Omental fat pad (tissue), 4 donors: ENCODE results near the gene ASB3. TPM values are rescaled to one million over a fixed set of nuclear protein-coding genes. Genes with fewer than 3 reads are reported as not detected.
"Not testable (repeated sequence)": the region's sequence is repeated elsewhere in the genome, so short reads cannot be mapped to it uniquely, and the experiment has no call there.

Source experiments
- ATAC-seq: fragments of 150-250 bp; one replicate; pipeline ENCODE4 v1.9.1; 2016; ENCODE audit warnings: mild to moderate bottlenecking, moderate library complexity; ENCODE audit not compliant: low FRiP score
- DNase-seq: peaks from one replicate; pipeline ENCODE4 v3.0.0-alpha.2; 2019; ENCODE audit warnings: low spot score
- total RNA-seq, 4 donors: library from RNA; depleted of rRNA; stranded (reverse); fragments of >200 nt; gene quantifications; one replicate each; pipeline ENCODE4 v1.1.0, GENCODE V29; 2016
- TF ChIP-seq, protein P1 (sequence below), 3 donors: fragments of 450-650 bp; IDR thresholded peaks; one replicate each; pipeline ENCODE4 v1.5.1; 2016 to 2017; ENCODE audit warnings: antibody characterized with exemption in 3 of 3, mild to moderate bottlenecking in 3 of 3, moderate library complexity in 2 of 3

The ASB3 gene
- total RNA-seq, 4 donors from 2014 or later: 7.0 to 24.9 (median 12.0) TPM

DNA sequence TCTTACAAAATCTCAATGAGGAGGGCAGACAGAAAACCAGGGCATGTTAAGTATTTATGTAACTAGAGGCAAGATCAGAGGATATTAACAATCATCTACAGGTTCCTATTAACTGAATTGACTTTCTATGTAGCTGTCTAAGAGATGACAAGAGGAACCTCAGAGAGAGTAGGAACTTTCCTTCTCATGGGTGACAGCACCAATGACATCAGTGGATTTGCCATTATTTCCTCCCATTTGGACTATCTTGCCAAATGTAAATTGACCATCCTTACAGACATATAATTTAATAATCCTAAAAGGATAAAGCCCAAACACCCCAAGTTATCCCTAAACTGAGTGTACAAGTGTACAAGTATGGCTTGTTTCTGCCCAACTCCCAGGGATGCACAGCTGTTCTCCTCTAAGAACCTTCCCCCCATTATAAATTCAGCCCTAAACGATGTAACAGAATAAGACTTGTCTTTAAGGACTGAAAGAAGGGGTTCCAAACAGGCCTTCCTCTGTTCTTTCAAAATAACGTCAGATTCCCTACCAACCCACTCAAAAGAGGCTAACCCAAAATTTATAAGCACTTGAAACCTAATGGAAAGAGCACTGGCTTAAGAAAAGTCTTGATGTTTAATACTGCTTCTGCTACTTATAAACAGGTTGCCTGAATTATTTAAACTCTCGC, 92.5 kb downstream of the ASB3 start:
- no peak for DNase-seq
- TF ChIP-seq, protein P1, sequence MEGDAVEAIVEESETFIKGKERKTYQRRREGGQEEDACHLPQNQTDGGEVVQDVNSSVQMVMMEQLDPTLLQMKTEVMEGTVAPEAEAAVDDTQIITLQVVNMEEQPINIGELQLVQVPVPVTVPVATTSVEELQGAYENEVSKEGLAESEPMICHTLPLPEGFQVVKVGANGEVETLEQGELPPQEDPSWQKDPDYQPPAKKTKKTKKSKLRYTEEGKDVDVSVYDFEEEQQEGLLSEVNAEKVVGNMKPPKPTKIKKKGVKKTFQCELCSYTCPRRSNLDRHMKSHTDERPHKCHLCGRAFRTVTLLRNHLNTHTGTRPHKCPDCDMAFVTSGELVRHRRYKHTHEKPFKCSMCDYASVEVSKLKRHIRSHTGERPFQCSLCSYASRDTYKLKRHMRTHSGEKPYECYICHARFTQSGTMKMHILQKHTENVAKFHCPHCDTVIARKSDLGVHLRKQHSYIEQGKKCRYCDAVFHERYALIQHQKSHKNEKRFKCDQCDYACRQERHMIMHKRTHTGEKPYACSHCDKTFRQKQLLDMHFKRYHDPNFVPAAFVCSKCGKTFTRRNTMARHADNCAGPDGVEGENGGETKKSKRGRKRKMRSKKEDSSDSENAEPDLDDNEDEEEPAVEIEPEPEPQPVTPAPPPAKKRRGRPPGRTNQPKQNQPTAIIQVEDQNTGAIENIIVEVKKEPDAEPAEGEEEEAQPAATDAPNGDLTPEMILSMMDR (IDR thresholded peaks at IDR 0.05): no peak
- no peak for ATAC-seq

DNA sequence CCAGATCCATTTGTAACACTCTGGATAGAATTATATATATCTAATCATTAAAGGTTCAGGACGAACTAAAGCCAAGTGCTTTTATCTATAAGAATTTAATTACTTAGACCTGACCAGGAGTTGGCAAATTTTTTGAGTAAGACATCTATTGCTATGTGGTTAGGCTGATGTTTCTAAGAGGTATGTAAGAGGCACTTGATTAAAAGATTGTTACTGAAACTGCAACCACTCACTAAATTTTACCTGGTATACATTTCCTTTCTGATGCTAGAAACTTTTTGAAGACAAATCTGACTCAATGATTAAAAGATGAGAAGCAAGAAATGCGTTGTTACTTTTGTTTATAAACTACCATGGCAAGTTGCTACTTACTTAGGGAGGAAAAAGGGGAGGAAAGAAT, 95.9 kb downstream of the ASB3 start:
- TF ChIP-seq, protein P1 (IDR thresholded peaks at IDR 0.05): no peak
- DNase-seq (no peak), ATAC-seq (no peak)

DNA sequence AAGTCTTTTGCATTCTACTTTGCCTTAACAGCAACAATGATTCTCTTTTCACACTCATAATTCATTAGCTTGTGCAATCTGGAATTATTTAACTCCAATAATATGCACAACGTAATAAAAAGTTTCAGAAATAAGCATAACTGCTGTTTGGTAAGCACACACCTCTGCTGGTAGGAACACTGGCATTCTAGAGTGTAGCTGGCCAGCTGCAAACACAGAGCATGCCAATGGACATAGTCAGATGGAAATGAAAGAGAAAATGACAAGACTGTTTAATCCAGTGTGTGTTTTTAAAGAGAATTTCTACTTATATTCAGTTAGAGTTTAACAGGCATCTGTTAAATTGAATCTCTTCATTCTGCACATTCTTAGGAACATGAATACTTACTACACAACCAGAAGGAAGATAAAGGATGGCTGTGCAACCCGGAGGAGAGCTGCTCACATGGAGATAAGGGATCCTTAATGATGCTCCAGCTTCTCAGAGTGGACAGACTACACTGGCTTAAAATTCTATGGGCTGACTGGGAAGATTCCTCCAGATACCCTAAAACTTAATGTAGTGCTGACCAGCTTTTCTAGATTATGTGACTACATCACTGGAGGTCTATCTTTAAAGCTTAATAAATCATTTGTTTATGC, 113.8 kb downstream of the ASB3 start:
- no peak for ATAC-seq
- no peak for DNase-seq
- TF ChIP-seq, protein P1 (IDR thresholded peaks at IDR 0.05): no peak

DNA sequence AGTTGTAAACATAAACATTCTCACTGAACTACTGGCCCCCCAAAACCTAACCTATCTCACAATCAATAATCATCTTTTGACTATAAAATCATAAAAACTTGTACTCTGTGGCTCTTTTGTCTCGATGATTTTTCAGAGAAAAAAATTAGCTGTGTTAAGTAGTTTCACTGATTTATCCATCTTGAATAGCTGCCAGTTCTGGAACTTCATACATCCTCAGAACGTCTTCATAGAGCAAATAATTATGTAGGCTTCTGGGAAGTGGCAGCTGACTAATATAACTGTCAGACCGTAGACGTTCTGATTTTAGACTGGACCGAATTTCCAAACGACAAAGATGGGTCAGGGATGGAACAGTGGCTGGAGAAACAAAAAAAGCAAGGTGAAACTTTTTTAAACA, 116.4 kb downstream of the ASB3 start:
- DNase-seq (no peak), ATAC-seq (no peak)
- TF ChIP-seq, protein P1 (IDR thresholded peaks at IDR 0.05): no peak

DNA sequence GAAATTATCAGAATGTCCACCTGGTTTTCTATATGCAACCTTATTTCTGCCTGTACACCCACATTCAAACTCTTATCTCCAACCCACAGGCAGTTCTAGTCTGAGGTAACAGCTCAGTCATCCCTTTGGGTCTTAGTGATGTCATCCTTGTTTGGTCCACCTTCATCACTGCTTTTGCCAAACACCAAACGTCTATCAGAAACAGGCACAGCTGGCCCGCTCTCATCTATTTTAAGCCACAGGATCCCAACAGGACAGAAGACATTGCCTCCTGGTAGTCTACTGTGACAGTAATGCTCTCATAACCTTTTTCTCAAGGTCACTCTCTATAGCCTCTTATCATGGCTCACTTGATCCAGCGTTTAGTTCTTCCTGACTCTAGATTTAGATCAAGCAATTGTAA, 118.1 kb downstream of the ASB3 start:
- no peak for DNase-seq
- TF ChIP-seq, protein P1 (IDR thresholded peaks at IDR 0.05): no peak
- no peak for ATAC-seq

DNA sequence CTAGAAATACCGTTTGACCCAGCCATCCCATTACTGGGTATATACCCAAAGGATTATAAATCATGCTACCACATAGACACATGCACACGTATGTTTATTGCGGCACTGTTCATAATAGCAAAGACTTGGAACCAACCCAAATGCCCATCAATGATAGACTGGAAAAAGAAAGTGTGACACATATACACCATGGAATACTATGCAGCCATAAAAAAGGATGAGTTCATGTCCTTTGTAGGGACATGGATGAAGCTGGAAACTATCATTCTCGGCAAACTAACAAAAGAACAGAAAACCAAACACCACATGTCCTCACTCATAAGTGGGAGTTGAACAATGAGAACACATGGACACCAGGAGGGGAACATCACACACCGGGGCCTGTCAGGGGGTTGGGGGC, 119.6 kb downstream of the ASB3 start:
- not testable (repeated sequence) for DNase-seq, ATAC-seq

DNA sequence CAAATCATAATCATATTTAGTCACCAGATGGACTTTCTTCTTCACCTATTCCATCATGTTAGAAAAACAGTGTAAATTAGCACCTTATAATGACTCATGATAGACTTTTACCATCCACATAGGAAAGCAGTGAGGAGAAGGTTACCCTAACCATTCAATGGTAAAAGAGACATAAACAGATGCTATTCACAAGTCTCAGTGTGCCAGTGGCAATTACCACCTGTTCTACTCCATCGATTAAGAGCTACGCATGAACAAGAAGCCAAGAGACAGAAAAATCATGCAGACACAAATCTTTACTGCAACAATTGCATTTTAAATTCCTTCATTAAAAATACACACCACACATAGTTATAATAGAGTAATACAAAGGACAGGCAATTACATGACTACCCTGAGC, 125.9 kb downstream of the ASB3 start:
- no peak for DNase-seq
- ATAC-seq: no peak
- TF ChIP-seq, protein P1 (IDR thresholded peaks at IDR 0.05): no peak

DNA sequence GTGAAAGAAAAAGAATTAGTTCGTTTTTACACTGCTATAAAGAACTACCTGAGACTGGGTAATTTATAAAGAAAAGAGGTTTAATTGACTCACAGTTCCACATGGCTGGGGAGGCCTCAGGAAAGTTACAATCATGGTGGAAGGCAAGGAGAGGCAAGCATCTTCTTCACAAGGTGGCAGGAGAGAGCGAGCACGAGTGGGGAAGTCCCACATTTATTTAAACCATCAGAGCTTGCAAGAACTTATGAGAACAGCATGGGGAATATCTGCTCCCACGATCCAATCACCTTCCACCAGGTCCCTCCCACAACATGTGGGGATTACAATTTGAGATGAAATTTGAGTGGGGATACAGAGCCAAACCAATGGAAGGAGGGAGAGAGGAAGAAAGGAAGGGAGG, 128.3 kb downstream of the ASB3 start:
- DNase-seq, ATAC-seq: not testable (repeated sequence)
